Measurements from ENCODE around the gene IRAK2.

IRAK2 gene

GRCh38 chr3:10284496-10284895 lies 119.8 kb downstream of the IRAK2 start:
- H3K4me3 ChIP-seq (ENCODE audit: low read depth, low read length): no peak overlapping the region
- peak; percentile 75 for DNase-seq (ENCODE audit: low read depth)
- no peak for TF ChIP-seq CTCF (IDR thresholded peaks at IDR 0.05; ENCODE audit: insufficient read depth, low read depth, low read length, missing control alignments)

GRCh38 chr3:10285272-10286132 lies 120.8 kb downstream of the IRAK2 start:
- no peak for TF ChIP-seq CTCF (IDR thresholded peaks at IDR 0.05; ENCODE audit: insufficient read depth, low read depth, low read length, missing control alignments)
- no peak for DNase-seq (ENCODE audit: low read depth)
- H3K4me3 ChIP-seq (ENCODE audit: low read depth, low read length): no peak overlapping the region

- no peak for TF ChIP-seq CTCF (IDR thresholded peaks at IDR 0.05; ENCODE audit: insufficient read depth, low read depth, low read length, missing control alignments)
- no peak overlapping the region for H3K4me3 ChIP-seq (ENCODE audit: low read depth, low read length)
- no peak for DNase-seq (ENCODE audit: low read depth)
Observed at GRCh38 chr3:10286133-10286524, 121.4 kb downstream of the IRAK2 start.

GRCh38 chr3:10286596-10287295 lies 122.0 kb downstream of the IRAK2 start:
- no peak overlapping the region for H3K4me3 ChIP-seq (ENCODE audit: low read depth, low read length)
- peak; percentile 79 for DNase-seq (ENCODE audit: low read depth)
- peak; percentile 52 for TF ChIP-seq CTCF (IDR thresholded peaks at IDR 0.05; ENCODE audit: insufficient read depth, low read depth, low read length, missing control alignments)

- no peak overlapping the region for H3K4me3 ChIP-seq (ENCODE audit: low read depth, low read length)
- DNase-seq (ENCODE audit: low read depth): no peak
- no peak for TF ChIP-seq CTCF (IDR thresholded peaks at IDR 0.05; ENCODE audit: insufficient read depth, low read depth, low read length, missing control alignments)
Observed at GRCh38 chr3:10287936-10288574, 123.3 kb downstream of the IRAK2 start.

- no peak for TF ChIP-seq CTCF (IDR thresholded peaks at IDR 0.05; ENCODE audit: insufficient read depth, low read depth, low read length, missing control alignments)
- no peak overlapping the region for H3K4me3 ChIP-seq (ENCODE audit: low read depth, low read length)
- no peak for DNase-seq (ENCODE audit: low read depth)
Observed at GRCh38 chr3:10288575-10288960, 123.8 kb downstream of the IRAK2 start.
